Fibroblast of upper back skin (primary cell): ENCODE data around the gene MYLIP.
"Not testable (repeated sequence)": the region's sequence is repeated elsewhere in the genome, so short reads cannot be mapped to it uniquely, and the experiment has no call there.

ENCODE experiments used
- DNase-seq: peaks from one replicate; pipeline ENCODE4 v3.0.0-alpha.2; 2013

MYLIP gene

GRCh38 chr6:16176600-16176999, 47.7 kb downstream of the MYLIP start:
- not testable (repeated sequence) for DNase-seq

- DNase-seq = no peak
These were observed 49.0 kb downstream of the MYLIP start for GRCh38 chr6:16177881-16178280.

GRCh38 chr6:16178351-16178750, 49.5 kb downstream of the MYLIP start:
- no peak for DNase-seq

GRCh38 chr6:16179063-16179462, 50.2 kb downstream of the MYLIP start:
- no peak for DNase-seq

DNA sequence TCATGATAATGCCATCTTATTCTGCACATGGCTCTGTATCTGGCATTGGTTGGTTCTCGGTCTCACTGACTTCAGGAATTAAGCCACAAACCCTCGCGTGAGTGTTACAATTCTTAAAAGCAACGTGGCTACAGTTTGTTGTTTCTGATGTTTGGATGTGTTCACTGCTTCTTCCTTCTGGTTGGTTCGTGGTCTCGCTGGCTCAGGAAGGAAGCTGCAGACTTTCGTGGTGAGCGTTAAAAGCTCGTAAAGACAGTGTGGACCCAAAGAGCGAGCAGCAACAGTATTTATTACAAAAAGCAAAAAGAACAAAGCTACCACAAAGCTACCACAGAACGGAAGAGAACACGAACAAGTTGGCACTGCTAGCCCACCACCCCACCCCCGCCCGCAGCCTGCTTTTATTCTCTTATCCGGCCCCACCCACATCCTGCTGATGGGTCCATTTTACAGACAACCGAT, 51.1 kb downstream of the MYLIP start:
- DNase-seq = no peak

GRCh38 chr6:16180696-16181438, 52.0 kb downstream of the MYLIP start:
- DNase-seq = no peak

DNA sequence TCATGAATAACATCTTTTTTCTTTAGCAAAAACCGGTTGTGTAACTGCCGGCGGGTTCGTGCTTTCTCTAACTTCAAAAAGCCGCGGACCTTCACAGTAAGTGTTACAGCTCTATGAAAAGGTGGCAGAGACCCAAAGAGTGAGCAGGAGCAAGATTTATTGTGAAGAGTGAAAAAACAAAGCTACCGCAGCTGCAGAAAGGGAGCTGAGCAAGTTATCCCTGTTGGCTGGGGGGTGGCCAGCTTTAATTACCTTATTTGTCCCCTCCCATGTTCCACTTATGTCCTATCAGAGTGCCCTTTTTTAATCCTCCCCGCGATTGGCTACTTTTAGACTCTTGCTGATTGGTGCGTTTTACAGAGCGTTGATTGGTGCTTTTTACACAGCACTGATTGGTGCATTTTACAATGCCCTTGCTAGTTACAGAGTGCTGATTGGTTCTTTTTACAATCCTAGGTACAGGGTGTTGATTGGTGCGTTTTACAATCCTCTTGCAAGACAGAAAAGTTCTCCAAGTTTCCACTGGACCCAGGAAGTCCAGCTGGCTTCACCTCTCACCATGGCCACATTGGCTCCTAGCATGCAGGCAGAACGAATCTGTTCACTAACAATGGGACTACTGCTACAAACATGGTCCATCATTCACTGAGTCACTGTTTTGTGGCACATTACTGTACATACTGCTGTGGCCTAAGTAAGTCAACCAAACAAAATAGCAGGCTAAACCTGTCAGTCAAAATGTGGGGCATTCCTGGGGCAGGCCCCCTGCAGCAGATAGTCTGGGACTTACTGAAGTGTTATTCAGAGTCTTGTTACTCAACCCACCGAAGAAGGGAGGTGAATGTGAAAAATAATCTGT, 52.8 kb downstream of the MYLIP start:
- peak; percentile 61 for DNase-seq

GRCh38 chr6:16183187-16183664, 54.3 kb downstream of the MYLIP start:
- peak; percentile 49 for DNase-seq

- no peak for DNase-seq
These were observed 55.2 kb downstream of the MYLIP start for GRCh38 chr6:16184129-16184528.

GRCh38 chr6:16184551-16184950, 55.7 kb downstream of the MYLIP start:
- no peak for DNase-seq

DNA sequence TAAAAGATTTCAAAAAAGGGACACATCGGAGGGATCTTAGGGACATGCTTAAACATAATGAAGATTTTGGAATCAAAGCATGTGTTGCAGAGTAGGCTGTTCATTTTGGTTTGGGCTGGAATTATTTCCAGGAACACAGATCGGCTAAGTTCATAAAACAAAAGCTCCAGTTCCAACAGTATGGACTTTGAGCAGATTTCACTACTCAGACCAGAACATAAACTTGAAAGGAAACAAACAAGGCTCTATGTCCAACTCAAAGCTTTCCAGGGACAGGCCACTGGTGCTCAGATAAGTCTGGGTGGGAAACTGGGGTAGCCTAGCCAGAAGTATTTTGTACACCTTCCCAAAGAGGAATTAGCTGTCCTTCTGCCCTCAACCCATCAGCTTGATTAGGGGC, 58.3 kb downstream of the MYLIP start:
- no peak for DNase-seq

GRCh38 chr6:16190214-16190613, 61.3 kb downstream of the MYLIP start:
- no peak for DNase-seq

DNA sequence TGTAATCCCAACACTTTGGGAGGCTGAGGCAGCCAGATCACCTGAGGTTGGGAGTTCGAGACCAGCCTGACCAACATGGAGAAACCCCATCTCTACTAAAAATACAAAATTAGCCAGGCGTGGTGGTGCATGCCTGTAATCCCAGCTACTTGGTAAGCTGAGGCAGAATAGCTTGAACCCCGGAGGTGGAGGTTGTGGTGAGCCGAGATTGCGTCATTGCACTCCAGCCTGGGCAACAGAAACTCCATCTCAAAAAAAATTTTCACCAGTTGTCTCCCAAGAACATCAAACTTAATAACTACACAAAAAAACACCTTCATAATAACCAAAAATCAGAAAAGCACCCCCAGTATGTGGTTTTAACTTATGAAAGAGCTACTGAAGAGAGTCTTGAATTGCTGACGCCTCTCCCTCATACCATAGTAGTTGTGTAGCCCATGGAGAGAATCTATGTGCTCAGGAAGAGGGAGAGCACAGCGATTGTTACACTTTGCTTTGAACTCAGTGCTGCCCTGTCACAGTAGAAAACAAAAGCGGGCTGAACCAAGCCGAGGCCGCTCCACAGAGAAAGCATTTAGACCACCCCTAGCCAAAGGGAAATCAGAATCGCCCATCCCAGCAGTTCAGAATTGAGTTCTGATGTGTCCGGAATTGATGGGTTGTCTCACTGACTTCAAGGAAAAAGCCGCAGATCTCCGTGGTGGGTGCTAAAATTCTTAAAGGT, 67.5 kb downstream of the MYLIP start:
- no peak for DNase-seq

GRCh38 chr6:16196984-16197546, 68.2 kb downstream of the MYLIP start:
- DNase-seq = no peak
